ENCODE measurements around the gene FREM1.

DNA sequence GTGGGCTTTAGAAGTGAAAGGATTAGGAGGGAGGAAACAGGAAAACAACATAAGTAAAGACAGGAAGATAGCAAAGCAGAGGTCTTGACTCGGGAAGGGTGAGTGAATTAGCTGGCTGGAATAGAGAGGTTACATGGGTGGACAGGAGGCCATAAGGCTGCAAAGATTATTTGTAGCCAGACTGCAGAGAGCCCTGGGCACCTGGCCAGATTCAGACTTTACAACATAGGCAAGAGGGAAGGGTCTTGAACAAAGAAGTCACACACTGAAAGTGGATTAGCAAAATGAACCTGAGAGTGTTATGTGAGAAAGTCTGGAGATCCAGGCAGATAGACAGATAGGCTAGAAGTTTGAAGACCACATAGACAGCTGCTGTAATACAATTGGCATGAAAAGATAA, 158.0 kb downstream of the FREM1 start:
- no peak for TF ChIP-seq EZH2 (IDR thresholded peaks at IDR 0.05; ENCODE audit: low read depth)
- TF ChIP-seq, protein P1, sequence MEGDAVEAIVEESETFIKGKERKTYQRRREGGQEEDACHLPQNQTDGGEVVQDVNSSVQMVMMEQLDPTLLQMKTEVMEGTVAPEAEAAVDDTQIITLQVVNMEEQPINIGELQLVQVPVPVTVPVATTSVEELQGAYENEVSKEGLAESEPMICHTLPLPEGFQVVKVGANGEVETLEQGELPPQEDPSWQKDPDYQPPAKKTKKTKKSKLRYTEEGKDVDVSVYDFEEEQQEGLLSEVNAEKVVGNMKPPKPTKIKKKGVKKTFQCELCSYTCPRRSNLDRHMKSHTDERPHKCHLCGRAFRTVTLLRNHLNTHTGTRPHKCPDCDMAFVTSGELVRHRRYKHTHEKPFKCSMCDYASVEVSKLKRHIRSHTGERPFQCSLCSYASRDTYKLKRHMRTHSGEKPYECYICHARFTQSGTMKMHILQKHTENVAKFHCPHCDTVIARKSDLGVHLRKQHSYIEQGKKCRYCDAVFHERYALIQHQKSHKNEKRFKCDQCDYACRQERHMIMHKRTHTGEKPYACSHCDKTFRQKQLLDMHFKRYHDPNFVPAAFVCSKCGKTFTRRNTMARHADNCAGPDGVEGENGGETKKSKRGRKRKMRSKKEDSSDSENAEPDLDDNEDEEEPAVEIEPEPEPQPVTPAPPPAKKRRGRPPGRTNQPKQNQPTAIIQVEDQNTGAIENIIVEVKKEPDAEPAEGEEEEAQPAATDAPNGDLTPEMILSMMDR (conservative IDR thresholded peaks at IDR 0.05): no peak
